ENCODE measurements around the gene AIRE.

GRCh38 chr21:44316277-44316900, 30.7 kb downstream of the AIRE start:
- TF ChIP-seq POLR2A (IDR thresholded peaks at IDR 0.05), result no peak
- TF ChIP-seq, protein P1, sequence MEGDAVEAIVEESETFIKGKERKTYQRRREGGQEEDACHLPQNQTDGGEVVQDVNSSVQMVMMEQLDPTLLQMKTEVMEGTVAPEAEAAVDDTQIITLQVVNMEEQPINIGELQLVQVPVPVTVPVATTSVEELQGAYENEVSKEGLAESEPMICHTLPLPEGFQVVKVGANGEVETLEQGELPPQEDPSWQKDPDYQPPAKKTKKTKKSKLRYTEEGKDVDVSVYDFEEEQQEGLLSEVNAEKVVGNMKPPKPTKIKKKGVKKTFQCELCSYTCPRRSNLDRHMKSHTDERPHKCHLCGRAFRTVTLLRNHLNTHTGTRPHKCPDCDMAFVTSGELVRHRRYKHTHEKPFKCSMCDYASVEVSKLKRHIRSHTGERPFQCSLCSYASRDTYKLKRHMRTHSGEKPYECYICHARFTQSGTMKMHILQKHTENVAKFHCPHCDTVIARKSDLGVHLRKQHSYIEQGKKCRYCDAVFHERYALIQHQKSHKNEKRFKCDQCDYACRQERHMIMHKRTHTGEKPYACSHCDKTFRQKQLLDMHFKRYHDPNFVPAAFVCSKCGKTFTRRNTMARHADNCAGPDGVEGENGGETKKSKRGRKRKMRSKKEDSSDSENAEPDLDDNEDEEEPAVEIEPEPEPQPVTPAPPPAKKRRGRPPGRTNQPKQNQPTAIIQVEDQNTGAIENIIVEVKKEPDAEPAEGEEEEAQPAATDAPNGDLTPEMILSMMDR (IDR thresholded peaks at IDR 0.05), result no peak
